HL-60 (cell line): ENCODE measurements around the gene NXPH2.

Experiments
- GABPA ChIP-seq: IDR thresholded peaks from 2 replicates; pipeline ENCODE4 v1.6.1; 2012; ENCODE audit warnings: low read depth
- TF ChIP-seq, protein P1 (sequence below): IDR thresholded peaks from one replicate; pipeline ENCODE4 v1.5.1; 2011; ENCODE audit warnings: low read length, control low read depth, inconsistent platforms; ENCODE audit not compliant: insufficient read depth

DNA sequence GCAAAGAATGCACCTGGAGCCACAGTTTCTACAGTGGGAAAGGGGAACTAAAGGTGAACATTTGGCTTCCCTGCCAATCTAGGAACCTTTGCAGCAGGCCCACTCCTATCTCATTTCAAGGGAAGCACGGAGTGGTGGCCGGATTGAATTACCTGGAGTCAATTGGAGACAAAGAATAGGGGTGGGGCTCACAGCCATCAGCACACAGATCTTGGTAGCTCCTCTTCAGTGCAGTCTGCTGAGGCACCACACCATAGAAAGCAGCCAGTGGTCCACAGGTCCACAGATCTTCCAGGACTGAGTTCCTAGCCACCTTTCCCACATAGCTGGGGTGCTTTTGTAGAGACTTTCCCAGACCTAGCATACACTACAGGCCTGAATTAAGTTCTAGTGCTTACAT lies 43.5 kb upstream of the NXPH2 start:
- TF ChIP-seq, protein P1, sequence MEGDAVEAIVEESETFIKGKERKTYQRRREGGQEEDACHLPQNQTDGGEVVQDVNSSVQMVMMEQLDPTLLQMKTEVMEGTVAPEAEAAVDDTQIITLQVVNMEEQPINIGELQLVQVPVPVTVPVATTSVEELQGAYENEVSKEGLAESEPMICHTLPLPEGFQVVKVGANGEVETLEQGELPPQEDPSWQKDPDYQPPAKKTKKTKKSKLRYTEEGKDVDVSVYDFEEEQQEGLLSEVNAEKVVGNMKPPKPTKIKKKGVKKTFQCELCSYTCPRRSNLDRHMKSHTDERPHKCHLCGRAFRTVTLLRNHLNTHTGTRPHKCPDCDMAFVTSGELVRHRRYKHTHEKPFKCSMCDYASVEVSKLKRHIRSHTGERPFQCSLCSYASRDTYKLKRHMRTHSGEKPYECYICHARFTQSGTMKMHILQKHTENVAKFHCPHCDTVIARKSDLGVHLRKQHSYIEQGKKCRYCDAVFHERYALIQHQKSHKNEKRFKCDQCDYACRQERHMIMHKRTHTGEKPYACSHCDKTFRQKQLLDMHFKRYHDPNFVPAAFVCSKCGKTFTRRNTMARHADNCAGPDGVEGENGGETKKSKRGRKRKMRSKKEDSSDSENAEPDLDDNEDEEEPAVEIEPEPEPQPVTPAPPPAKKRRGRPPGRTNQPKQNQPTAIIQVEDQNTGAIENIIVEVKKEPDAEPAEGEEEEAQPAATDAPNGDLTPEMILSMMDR, result no peak
- no peak for TF ChIP-seq GABPA
